Measurements from ENCODE around the gene QSOX2.

DNA sequence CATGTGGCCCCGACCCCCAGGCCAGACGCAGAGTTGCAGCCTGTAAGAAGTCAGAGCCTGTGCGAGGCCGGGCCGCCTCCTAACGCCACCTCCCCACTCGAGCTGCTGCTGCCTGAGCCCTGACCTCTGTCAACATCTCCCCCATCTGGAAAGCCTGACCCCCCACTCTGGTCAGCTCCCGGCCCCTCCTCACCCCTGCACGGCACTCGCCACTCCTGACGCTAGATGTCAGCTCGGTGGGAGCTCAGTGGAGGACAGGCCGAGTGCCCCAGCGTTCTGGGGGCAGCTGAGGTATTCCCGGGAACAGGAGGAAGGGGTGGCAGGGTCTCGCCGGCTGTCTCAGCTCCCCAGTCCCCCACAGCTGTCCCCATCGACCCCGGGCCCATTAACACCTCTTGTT, 60.5 kb downstream of the QSOX2 start:
- TF ChIP-seq GATA3 (IDR thresholded peaks at IDR 0.05; ENCODE audit: low read depth, low read length) (no peak), GATA2 (IDR thresholded peaks at IDR 0.05; ENCODE audit: low read depth, low read length) (no peak)
